VCaP (cell line): ENCODE measurements around the gene UPF3A.
A peak's percentile ranks its signal among the peaks of the same experiment; 100 is the strongest.
"Not testable (repeated sequence)": the region's sequence is repeated elsewhere in the genome, so short reads cannot be mapped to it uniquely, and the experiment has no call there.

Source experiments
- H3K27ac ChIP-seq: fragments of 450-650 bp; 2 replicates; pipeline ENCODE4 v1.5.1; 2017
- TF ChIP-seq, protein P1 (sequence below): fragments of 450-650 bp; conservative IDR thresholded peaks from 2 replicates; pipeline ENCODE4 v1.5.1; 2017; ENCODE audit warnings: mild to moderate bottlenecking, moderate library complexity

UPF3A gene

GRCh38 chr13:114339857-114340534 is 58.6 kb downstream of the UPF3A start:
- TF ChIP-seq, protein P1, sequence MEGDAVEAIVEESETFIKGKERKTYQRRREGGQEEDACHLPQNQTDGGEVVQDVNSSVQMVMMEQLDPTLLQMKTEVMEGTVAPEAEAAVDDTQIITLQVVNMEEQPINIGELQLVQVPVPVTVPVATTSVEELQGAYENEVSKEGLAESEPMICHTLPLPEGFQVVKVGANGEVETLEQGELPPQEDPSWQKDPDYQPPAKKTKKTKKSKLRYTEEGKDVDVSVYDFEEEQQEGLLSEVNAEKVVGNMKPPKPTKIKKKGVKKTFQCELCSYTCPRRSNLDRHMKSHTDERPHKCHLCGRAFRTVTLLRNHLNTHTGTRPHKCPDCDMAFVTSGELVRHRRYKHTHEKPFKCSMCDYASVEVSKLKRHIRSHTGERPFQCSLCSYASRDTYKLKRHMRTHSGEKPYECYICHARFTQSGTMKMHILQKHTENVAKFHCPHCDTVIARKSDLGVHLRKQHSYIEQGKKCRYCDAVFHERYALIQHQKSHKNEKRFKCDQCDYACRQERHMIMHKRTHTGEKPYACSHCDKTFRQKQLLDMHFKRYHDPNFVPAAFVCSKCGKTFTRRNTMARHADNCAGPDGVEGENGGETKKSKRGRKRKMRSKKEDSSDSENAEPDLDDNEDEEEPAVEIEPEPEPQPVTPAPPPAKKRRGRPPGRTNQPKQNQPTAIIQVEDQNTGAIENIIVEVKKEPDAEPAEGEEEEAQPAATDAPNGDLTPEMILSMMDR, result peak; percentile 66
- no peak overlapping the region for H3K27ac ChIP-seq

DNA sequence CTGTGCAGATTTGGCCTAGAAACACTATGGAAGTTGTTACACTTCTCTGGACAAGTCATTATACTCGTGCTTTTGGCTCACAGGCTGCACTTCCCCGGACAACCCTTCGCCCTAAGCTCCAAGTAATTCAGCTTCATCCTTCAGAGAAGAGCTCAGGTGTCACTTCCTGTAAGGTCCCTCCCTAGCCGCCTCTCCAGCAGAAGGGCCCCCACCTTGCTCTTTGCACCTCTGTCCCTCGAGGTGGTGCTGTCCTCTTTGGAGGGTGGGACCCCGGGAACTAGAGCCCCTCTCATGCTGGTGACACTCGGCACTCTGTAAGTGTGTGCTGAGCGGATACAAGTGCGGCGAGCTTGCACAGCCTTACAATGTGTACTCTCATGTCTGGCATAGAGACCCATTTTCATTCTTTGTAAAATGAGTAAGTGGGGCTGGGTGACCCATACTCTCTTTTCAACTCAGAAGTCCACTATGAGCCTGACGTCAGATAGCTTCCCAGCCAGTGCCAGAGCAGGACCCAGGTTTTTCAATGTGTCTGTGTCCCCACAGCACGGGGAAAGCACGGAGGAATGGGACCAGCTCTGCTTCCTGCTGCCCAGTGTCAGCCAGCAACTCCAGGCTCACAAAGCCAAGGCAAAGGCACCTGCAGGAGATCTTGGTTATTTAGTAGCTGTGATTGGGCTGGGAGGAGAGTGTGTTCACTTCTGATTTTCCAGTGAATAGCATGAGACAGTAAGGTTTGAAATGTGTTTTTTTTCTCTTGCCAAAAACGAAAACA is 59.8 kb downstream of the UPF3A start:
- H3K27ac ChIP-seq, result no peak overlapping the region
- TF ChIP-seq, protein P1, result no peak

DNA sequence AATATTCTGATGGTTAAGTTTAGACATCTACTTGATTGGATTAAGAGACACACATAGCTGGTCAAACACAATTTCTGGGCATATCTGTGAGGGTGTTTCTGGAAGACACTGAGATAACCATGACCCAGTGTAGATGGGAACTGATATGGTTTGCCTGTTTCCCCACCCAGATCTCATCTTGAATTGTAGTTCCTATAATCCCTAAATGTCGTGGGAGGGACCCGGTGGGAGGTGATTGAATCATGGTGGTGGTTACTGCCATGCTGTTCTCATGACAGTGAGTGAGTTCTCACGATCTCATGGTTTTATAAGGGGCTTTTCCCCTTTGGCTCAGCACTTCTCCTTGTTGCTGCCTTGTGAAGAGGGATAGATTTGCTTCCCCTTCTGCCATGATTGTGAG is 65.9 kb downstream of the UPF3A start:
- H3K27ac ChIP-seq, result not testable (repeated sequence)

DNA sequence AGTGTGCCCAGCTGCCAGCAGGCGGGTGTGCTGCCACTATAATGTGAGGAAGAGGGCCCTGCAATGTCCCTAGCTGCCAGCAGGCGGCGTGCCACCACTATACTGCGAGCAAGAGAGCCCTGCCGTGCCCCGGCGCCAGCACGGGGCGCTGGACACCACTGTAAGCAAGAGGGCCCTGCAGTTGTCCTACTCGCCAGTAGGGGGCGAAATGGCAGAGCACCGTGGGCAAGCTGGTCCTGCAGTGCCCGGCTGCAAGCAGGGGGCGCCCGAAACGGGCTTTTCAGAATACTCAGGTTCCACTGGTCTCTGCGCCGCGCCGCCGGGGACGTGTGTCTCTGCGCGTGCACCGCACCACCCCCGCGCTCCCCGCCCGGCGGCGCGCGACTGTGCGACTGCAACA is 71.4 kb downstream of the UPF3A start:
- not testable (repeated sequence) for H3K27ac ChIP-seq

DNA sequence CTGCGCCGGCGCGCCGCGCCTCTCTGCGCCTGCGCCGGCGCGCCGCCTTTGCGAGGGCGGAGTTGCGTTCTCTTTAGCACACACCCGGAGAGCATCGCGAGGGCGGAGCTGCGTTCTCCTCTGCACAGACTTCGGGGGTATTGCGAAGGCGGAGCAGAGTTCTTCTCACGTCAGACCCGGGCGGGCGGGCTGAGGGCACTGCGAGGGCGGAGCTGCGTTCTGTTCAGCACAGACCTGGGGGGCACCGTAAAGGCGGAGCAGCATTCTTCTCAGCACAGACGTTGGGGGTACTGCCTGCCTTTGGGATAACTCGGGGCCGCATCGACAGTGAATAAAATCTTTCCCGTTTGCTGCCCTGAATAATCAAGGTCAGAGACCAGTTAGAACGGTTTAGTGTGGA is 72.0 kb downstream of the UPF3A start:
- H3K27ac ChIP-seq, result not testable (repeated sequence)
